GM23338 (cell line): Measurements from ENCODE around the gene USP2.
A peak's percentile ranks its signal among the peaks of the same experiment; 100 is the strongest.

Experiments
- EZH2phosphoT487 ChIP-seq: fragments of 200-600 bp; sonication (generic); IDR thresholded peaks from one replicate; pipeline ENCODE4 v1.8.1; 2018; ENCODE audit warnings: antibody characterized with exemption; ENCODE audit not compliant: unreplicated experiment
- POLR2AphosphoS5 ChIP-seq: IDR thresholded peaks from 2 replicates; pipeline ENCODE4 v1.6.1; 2016; ENCODE audit warnings: antibody characterized with exemption, low read depth
- TF ChIP-seq, protein P1 (sequence below), 2 experiments: fragments of 200-600 bp in 1 of 2; sonication (generic) in 1 of 2; conservative IDR thresholded peaks; 2 replicates each; pipeline versions ENCODE4 v1.5.1 to v1.6.1; 2016 to 2017; ENCODE audit warnings: antibody characterized with exemption in 2 of 2, low read depth in 2 of 2, mild to moderate bottlenecking in 2 of 2, moderate library complexity in 1 of 2

- no peak for TF ChIP-seq EZH2phosphoT487
- TF ChIP-seq, protein P1, sequence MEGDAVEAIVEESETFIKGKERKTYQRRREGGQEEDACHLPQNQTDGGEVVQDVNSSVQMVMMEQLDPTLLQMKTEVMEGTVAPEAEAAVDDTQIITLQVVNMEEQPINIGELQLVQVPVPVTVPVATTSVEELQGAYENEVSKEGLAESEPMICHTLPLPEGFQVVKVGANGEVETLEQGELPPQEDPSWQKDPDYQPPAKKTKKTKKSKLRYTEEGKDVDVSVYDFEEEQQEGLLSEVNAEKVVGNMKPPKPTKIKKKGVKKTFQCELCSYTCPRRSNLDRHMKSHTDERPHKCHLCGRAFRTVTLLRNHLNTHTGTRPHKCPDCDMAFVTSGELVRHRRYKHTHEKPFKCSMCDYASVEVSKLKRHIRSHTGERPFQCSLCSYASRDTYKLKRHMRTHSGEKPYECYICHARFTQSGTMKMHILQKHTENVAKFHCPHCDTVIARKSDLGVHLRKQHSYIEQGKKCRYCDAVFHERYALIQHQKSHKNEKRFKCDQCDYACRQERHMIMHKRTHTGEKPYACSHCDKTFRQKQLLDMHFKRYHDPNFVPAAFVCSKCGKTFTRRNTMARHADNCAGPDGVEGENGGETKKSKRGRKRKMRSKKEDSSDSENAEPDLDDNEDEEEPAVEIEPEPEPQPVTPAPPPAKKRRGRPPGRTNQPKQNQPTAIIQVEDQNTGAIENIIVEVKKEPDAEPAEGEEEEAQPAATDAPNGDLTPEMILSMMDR (conservative IDR thresholded peaks at IDR 0.05; ENCODE audit: low read depth in 2 of 2) = peak; percentile 71 to 83
- no peak for TF ChIP-seq POLR2AphosphoS5
Measured at GRCh38 chr11:119381181-119381988, at the start of gene USP2.
